ENCODE data around the gene DOCK8. TPM values are rescaled to one million over a fixed set of nuclear protein-coding genes. Genes with fewer than 3 reads are reported as not detected.
"Not testable (repeated sequence)": the region's sequence is repeated elsewhere in the genome, so short reads cannot be mapped to it uniquely, and the experiment has no call there.

DOCK8 gene
- total RNA-seq, 2 experiments from 2014 or later: 163 to 166 TPM

DNA sequence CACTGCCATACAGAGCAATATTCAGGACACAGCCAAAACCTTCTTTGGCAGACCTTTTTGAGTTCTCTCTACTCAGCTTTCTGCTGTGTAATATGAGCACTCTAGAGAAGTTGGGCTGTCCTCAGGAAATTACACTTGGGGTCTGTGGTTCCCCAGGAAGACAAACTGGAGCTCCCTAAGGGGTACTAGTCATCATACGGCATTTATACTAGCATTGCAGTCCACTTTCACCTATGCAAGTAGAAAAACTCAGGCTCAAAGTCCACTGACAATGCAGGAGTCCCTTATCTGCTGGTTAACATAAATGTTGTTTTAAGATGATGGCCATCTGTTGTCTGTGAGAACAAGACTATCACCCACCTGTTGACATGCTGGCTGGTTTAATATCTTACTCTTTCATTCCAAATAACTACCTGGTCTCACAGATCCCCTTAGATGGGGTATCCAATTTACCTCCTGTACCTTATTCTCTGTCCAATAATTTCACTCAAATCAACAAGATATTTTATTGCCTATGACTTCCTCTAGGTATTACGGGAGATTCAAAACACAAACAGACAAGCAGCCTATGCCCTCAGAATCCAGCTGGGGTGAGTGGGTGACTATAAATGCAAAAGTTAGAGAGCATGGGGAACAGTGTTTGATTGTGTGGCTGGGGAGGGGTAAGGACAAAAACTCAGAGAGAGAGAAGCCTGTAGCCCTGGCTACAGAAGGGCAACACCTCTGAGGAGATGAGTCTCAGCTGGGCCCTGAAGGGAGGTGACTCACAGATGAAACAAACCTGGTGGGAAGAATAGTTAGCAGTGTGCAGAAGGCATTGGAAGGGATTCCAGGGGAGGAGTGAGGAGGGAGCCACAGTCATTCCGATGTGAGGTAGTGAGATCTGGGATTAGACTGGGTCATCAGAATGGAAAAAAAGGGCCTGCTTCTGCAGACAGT, 10.2 kb downstream of the DOCK8 start:
- ATAC-seq (peak; percentile 82), DNase-seq (peak; percentile 21)
- no peaks in the 10 kb centered on the region for H3K27me3 Mint-ChIP-seq
- no peaks in the 10 kb centered on the region for H3K36me3 Mint-ChIP-seq (ENCODE audit: low read depth)
- intact Hi-C loops (cut with micrococcal nuclease): no loop called here
- no peak overlapping the region for H3K4me3 Mint-ChIP-seq
- H3K4me1 Mint-ChIP-seq (ENCODE audit: low read depth): peaks cover 11% of the 10 kb centered on the region
- H3K27ac Mint-ChIP-seq: no peak overlapping the region
- TF ChIP-seq, protein P1, sequence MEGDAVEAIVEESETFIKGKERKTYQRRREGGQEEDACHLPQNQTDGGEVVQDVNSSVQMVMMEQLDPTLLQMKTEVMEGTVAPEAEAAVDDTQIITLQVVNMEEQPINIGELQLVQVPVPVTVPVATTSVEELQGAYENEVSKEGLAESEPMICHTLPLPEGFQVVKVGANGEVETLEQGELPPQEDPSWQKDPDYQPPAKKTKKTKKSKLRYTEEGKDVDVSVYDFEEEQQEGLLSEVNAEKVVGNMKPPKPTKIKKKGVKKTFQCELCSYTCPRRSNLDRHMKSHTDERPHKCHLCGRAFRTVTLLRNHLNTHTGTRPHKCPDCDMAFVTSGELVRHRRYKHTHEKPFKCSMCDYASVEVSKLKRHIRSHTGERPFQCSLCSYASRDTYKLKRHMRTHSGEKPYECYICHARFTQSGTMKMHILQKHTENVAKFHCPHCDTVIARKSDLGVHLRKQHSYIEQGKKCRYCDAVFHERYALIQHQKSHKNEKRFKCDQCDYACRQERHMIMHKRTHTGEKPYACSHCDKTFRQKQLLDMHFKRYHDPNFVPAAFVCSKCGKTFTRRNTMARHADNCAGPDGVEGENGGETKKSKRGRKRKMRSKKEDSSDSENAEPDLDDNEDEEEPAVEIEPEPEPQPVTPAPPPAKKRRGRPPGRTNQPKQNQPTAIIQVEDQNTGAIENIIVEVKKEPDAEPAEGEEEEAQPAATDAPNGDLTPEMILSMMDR (IDR thresholded peaks at IDR 0.05): no peak
- H3K9me3 Mint-ChIP-seq: no peaks in the 10 kb centered on the region
- ChIA-PET CTCF (interaction anchor here (0.6 to 1.7 kb wide), 2 partner anchors 10 to 82 kb away, joined by 3 to 4 read pairs; partner anchors contain the start of gene DOCK8), POLR2A (interaction anchor here (2.2 kb wide), 1 partner anchor 9 kb away, joined by 7 read pairs; no protein-coding TSS in a partner anchor)

GRCh38 chr9:227860-228259, 13.2 kb downstream of the DOCK8 start:
- DNase-seq (no peak), ATAC-seq (no peak)
- CTCF ChIA-PET: no interaction called here
- Mint-ChIP-seq H3K9me3 (no peaks in the 10 kb centered on the region), H3K27me3 (no peaks in the 10 kb centered on the region), H3K27ac (no peak overlapping the region), H3K36me3 (ENCODE audit: low read depth) (no peaks in the 10 kb centered on the region), H3K4me3 (no peak overlapping the region), H3K4me1 (ENCODE audit: low read depth) (peaks cover 3% of the 10 kb centered on the region)
- TF ChIP-seq, protein P1 (IDR thresholded peaks at IDR 0.05): no peak
- POLR2A ChIA-PET: no interaction called here
- intact Hi-C loops (cut with micrococcal nuclease): no loop called here

- ATAC-seq: no peak
These were observed 14.4 kb downstream of the DOCK8 start for GRCh38 chr9:228929-229695.

GRCh38 chr9:231625-232024, 17.0 kb downstream of the DOCK8 start:
- DNase-seq; H3K36me3 Mint-ChIP-seq (ENCODE audit: low read depth); H3K9me3 Mint-ChIP-seq; H3K27me3 Mint-ChIP-seq; CTCF ChIA-PET; H3K4me3 Mint-ChIP-seq; ATAC-seq; intact Hi-C loops (cut with micrococcal nuclease); H3K4me1 Mint-ChIP-seq (ENCODE audit: low read depth); POLR2A ChIA-PET; H3K27ac Mint-ChIP-seq: not testable (repeated sequence)

More at GRCh38 chr9:228929-229695, 14.4 kb downstream of the DOCK8 start:
- Mint-ChIP-seq H3K27me3 (no peaks in the 10 kb centered on the region), H3K4me1 (ENCODE audit: low read depth) (no peaks in the 10 kb centered on the region), H3K4me3 (no peak overlapping the region), H3K36me3 (ENCODE audit: low read depth) (peaks cover 4% of the 10 kb centered on the region), H3K27ac (no peak overlapping the region), H3K9me3 (peaks cover 3% of the 10 kb centered on the region)
- intact Hi-C loops (cut with micrococcal nuclease): no loop called here
- CTCF ChIA-PET: interaction anchor here (1.3 kb wide), 1 partner anchor 44 kb away, joined by 4 read pairs; no protein-coding TSS in a partner anchor
- no peak for DNase-seq
- TF ChIP-seq, protein P1 (IDR thresholded peaks at IDR 0.05): no peak
- POLR2A ChIA-PET: interaction anchor here (1.0 kb wide), 1 partner anchor 44 kb away, joined by 4 read pairs; no protein-coding TSS in a partner anchor

DNA sequence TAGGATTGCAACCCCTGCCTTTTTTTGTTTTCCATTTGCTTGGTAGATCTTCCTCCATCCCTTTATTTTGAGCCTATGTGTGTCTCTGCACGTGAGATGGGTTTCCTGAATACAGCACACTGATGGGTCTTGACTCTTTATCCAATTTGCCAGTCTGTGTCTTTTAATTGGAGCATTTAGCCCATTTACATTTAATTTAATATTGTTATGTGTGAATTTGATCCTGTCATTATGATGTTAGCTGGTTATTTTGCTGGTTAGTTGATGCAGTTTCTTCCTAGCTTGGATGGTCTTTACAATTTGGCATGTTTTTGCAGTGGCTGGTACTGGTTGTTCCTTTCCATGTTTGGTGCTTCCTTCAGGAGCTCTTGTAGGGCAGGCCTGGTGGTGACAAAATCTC, 19.0 kb downstream of the DOCK8 start:
- peaks cover 12% of the 10 kb centered on the region for H3K9me3 Mint-ChIP-seq
- H3K36me3 Mint-ChIP-seq (ENCODE audit: low read depth); POLR2A ChIA-PET; H3K4me3 Mint-ChIP-seq; H3K27ac Mint-ChIP-seq; ATAC-seq; DNase-seq; H3K27me3 Mint-ChIP-seq; intact Hi-C loops (cut with micrococcal nuclease): not testable (repeated sequence)
- CTCF ChIA-PET: interaction anchor here (1.4 kb wide), 1 partner anchor 11 kb away, joined by 3 read pairs; no protein-coding TSS in a partner anchor
- H3K4me1 Mint-ChIP-seq (ENCODE audit: low read depth): peaks cover 15% of the 10 kb centered on the region
